H9 (cell line): ENCODE results near the gene COLEC12. TPM values are rescaled to one million over a fixed set of nuclear protein-coding genes. Genes with fewer than 3 reads are reported as not detected.

Source experiments
- DNase-seq: peaks from one replicate; pipeline ENCODE4 v3.0.0-alpha.2; 2017
- H2AFZ ChIP-seq: one replicate; pipeline ENCODE4 v1.6.1; 2013; ENCODE audit warnings: mild to moderate bottlenecking, low read length, control low read depth, moderate library complexity
- H2AK5ac ChIP-seq: 2 replicates; pipeline ENCODE4 v1.6.1; 2013; ENCODE audit warnings: low read length, control low read depth, mixed read lengths; ENCODE audit not compliant: insufficient read length
- H2BK120ac ChIP-seq: one replicate; pipeline ENCODE4 v1.6.1; 2013; ENCODE audit warnings: low read depth, mild to moderate bottlenecking, low read length, control low read depth, inconsistent platforms; ENCODE audit not compliant: poor library complexity, severe bottlenecking
- H2BK12ac ChIP-seq: 2 replicates; pipeline ENCODE4 v1.6.1; 2013; ENCODE audit warnings: low read length, control low read depth, mixed read lengths, low read depth; ENCODE audit not compliant: insufficient read length
- H2BK15ac ChIP-seq: 2 replicates; pipeline ENCODE4 v1.6.1; 2013; ENCODE audit warnings: low read depth, low read length, control low read depth
- H2BK20ac ChIP-seq: one replicate; pipeline ENCODE4 v1.6.1; 2013; ENCODE audit warnings: low read depth, mild to moderate bottlenecking, low read length, control low read depth, inconsistent platforms; ENCODE audit not compliant: poor library complexity, severe bottlenecking
- H2BK5ac ChIP-seq: 2 replicates; pipeline ENCODE4 v1.6.1; 2013; ENCODE audit warnings: low read length, control low read depth, mixed read lengths; ENCODE audit not compliant: insufficient read length
- H3K14ac ChIP-seq: 2 replicates; pipeline ENCODE4 v1.6.1; 2013; ENCODE audit warnings: low read length, control low read depth; ENCODE audit not compliant: insufficient read depth
- H3K18ac ChIP-seq: 2 replicates; pipeline ENCODE4 v1.6.1; 2013; ENCODE audit warnings: low read depth, mild to moderate bottlenecking, mixed read lengths, low read length, control low read depth; ENCODE audit not compliant: insufficient read length
- H3K23ac ChIP-seq: 2 replicates; pipeline ENCODE4 v1.6.1; 2013; ENCODE audit warnings: low read length, control low read depth, mixed read lengths, low read depth; ENCODE audit not compliant: insufficient read length
- H3K23me2 ChIP-seq: 2 replicates; pipeline ENCODE4 v1.6.1; 2013; ENCODE audit warnings: low read depth, mild to moderate bottlenecking, mixed read lengths, low read length, control low read depth; ENCODE audit not compliant: insufficient read length, poor library complexity, severe bottlenecking
- H3K27ac ChIP-seq: 2 replicates; pipeline ENCODE4 v1.5.1; 2013; ENCODE audit warnings: low read length, control low read depth, mixed read lengths, low read depth; ENCODE audit not compliant: insufficient read length
- H3K27me3 ChIP-seq: 2 replicates; pipeline ENCODE4 v1.6.1; 2013; ENCODE audit warnings: low read length, control low read depth, inconsistent platforms; ENCODE audit not compliant: insufficient read depth
- H3K4ac ChIP-seq: 2 replicates; pipeline ENCODE4 v1.6.1; 2013; ENCODE audit warnings: low read depth, mild to moderate bottlenecking, control low read depth, inconsistent platforms, low read length, moderate library complexity
- H3K4me1 ChIP-seq: 2 replicates; pipeline ENCODE4 v1.6.1; 2013; ENCODE audit warnings: low read length, control low read depth, inconsistent platforms; ENCODE audit not compliant: insufficient read depth
- H3K4me2 ChIP-seq: 2 replicates; pipeline ENCODE4 v1.6.1; 2013; ENCODE audit warnings: low read length, control low read depth, mixed read lengths; ENCODE audit not compliant: insufficient read length, insufficient read depth
- H3K56ac ChIP-seq: 2 replicates; pipeline ENCODE4 v1.6.1; 2013; ENCODE audit warnings: low read depth, mild to moderate bottlenecking, mixed read lengths, low read length, control low read depth; ENCODE audit not compliant: insufficient read length
- H3K79me1 ChIP-seq: 2 replicates; pipeline ENCODE4 v1.6.1; 2013; ENCODE audit warnings: low read depth, mild to moderate bottlenecking, moderate library complexity, low read length, control low read depth, inconsistent platforms; ENCODE audit not compliant: insufficient read depth, poor library complexity, severe bottlenecking
- H3K79me2 ChIP-seq: 2 replicates; pipeline ENCODE4 v1.6.1; 2013; ENCODE audit warnings: low read length, control low read depth, inconsistent platforms; ENCODE audit not compliant: insufficient read depth
- H3K9ac ChIP-seq: 2 replicates; pipeline ENCODE4 v1.6.1; 2013; ENCODE audit warnings: low read length, control low read depth, mixed read lengths; ENCODE audit not compliant: insufficient read length; ENCODE audit errors: extremely low read depth
- H3K9me3 ChIP-seq: one replicate; pipeline ENCODE4 v1.6.1; 2013; ENCODE audit warnings: low read depth, low read length, inconsistent platforms; ENCODE audit not compliant: control insufficient read depth
- H3T11ph ChIP-seq: one replicate; pipeline ENCODE4 v1.6.1; 2013; ENCODE audit warnings: mild to moderate bottlenecking, low read length, control low read depth, inconsistent platforms
- H4K20me1 ChIP-seq: one replicate; pipeline ENCODE4 v1.6.1; 2013; ENCODE audit not compliant: control insufficient read depth, insufficient read length, insufficient read depth
- H4K5ac ChIP-seq: 2 replicates; pipeline ENCODE4 v1.6.1; 2013; ENCODE audit warnings: low read depth, mild to moderate bottlenecking, mixed read lengths, low read length, control low read depth; ENCODE audit not compliant: insufficient read length
- H4K8ac ChIP-seq: replicated peaks from 2 replicates; pipeline ENCODE4 v1.6.1; 2013; ENCODE audit warnings: low read length, control low read depth, mixed read lengths, low read depth; ENCODE audit not compliant: insufficient read length
- H4K91ac ChIP-seq: 2 replicates; pipeline ENCODE4 v1.6.1; 2013; ENCODE audit warnings: low read depth, mild to moderate bottlenecking, moderate library complexity, mixed read lengths, low read length, control low read depth; ENCODE audit not compliant: insufficient read length
- H3K27ac Mint-ChIP-seq, 3 experiments: 2 replicates in 2 of 3; 3 replicates in 1 of 3; pipeline ENCODE4 v1.8.0; 2020 to 2021; ENCODE audit warnings: mixed read lengths in 3 of 3, mild to moderate bottlenecking in 1 of 3, moderate library complexity in 1 of 3
- H3K27me3 Mint-ChIP-seq: 2 replicates; pipeline ENCODE4 v1.8.0; 2021; ENCODE audit warnings: low read depth, mild to moderate bottlenecking, moderate library complexity, mixed read lengths
- H3K36me3 Mint-ChIP-seq, 3 experiments: 2 replicates in 2 of 3; 3 replicates in 1 of 3; pipeline ENCODE4 v1.8.0; 2020 to 2021; ENCODE audit warnings: low read depth in 3 of 3, mixed read lengths in 3 of 3; ENCODE audit not compliant: insufficient read depth in 1 of 3
- H3K4me1 Mint-ChIP-seq, 2 experiments: 2 replicates each; pipeline ENCODE4 v1.8.0; 2020; ENCODE audit warnings: mixed read lengths in 2 of 2
- H3K4me3 Mint-ChIP-seq, 2 experiments: 2 replicates in 1 of 2; 3 replicates in 1 of 2; pipeline ENCODE4 v1.8.0; 2020 to 2021; ENCODE audit warnings: mild to moderate bottlenecking in 2 of 2, mixed read lengths in 2 of 2, moderate library complexity in 1 of 2
- H3K9me3 Mint-ChIP-seq, 2 experiments: 2 replicates in 1 of 2; 3 replicates in 1 of 2; pipeline ENCODE4 v1.8.0; 2020; ENCODE audit warnings: mild to moderate bottlenecking in 2 of 2, mixed read lengths in 2 of 2, moderate library complexity in 1 of 2
- CTCF ChIP-seq: fragments of 200-600 bp; sonication (generic); conservative IDR thresholded peaks from 3 replicates; pipeline ENCODE4 v1.8.0; 2021; ENCODE audit warnings: antibody characterized with exemption, mild to moderate bottlenecking
- WGBS: extraction: QIAGEN DNeasy Blood & Tissue Kit; methylation state at CpG from one replicate; pipeline ENCODE4 v1.1.7; 2013; ENCODE audit warnings: missing lambda C conversion rate, low lambda C conversion rate, mixed read lengths; ENCODE audit not compliant: insufficient read length; ENCODE audit errors: extremely low coverage; 5-methylcytosine and 5-hydroxymethylcytosine counted together
- total RNA-seq: library from RNA; stranded (reverse); gene quantifications from 2 replicates; pipeline ENCODE4 v1.2.1, GENCODE V29; 2021

The COLEC12 gene
- total RNA-seq, 1 experiment from 2014 or later: 0.70 TPM

GRCh38 chr18:317618-318017 is 182.9 kb downstream of the COLEC12 start:
- no peak overlapping the region for H3K18ac ChIP-seq
- no peaks in the 10 kb centered on the region for H3K79me1 ChIP-seq
- H3K9me3 Mint-ChIP-seq: no peaks in the 10 kb centered on the region
- H4K20me1 ChIP-seq: no peaks in the 10 kb centered on the region
- no peak overlapping the region for H2BK120ac ChIP-seq
- DNase-seq: no peak
- no peak overlapping the region for H3K27ac ChIP-seq
- H4K5ac ChIP-seq: no peak overlapping the region
- no peak overlapping the region for H3K56ac ChIP-seq
- H2BK12ac ChIP-seq: no peak overlapping the region
- no peak overlapping the region for H3K4me3 Mint-ChIP-seq
- H3K79me2 ChIP-seq: no peaks in the 10 kb centered on the region
- no peaks in the 10 kb centered on the region for H3K23me2 ChIP-seq
- H3K14ac ChIP-seq: no peak overlapping the region
- no peak overlapping the region for H3K27ac Mint-ChIP-seq
- H4K8ac ChIP-seq: no peak overlapping the region
- no peak overlapping the region for H4K91ac ChIP-seq
- no peaks in the 10 kb centered on the region for H3K36me3 Mint-ChIP-seq
- no peak overlapping the region for H2BK15ac ChIP-seq
- H3K27me3 Mint-ChIP-seq: no peaks in the 10 kb centered on the region; the same call in 1 of the 2 replicates
- H2BK20ac ChIP-seq: no peak overlapping the region
- no peak overlapping the region for H3K23ac ChIP-seq
- no peaks in the 10 kb centered on the region for H3K27me3 ChIP-seq
- no peak overlapping the region for H2BK5ac ChIP-seq
- TF ChIP-seq CTCF: no peak
- no peak overlapping the region for H2AK5ac ChIP-seq
- no peaks in the 10 kb centered on the region for H3K9me3 ChIP-seq
- no peak overlapping the region for H3K9ac ChIP-seq
- no peak overlapping the region for H2AFZ ChIP-seq
- H3K4me1 Mint-ChIP-seq: peaks cover 0 to 8% of the 10 kb centered on the region in 2 experiments; a peak in 2 of 4 replicates
- H3K4me1 ChIP-seq: no peaks in the 10 kb centered on the region
- H3K4ac ChIP-seq: no peak overlapping the region
- H3T11ph ChIP-seq: no peak overlapping the region
- no peak overlapping the region for H3K4me2 ChIP-seq
- no CpG with 5 or more reads among the region's 6 CpGs for whole genome bisulfite sequencing
